Right lobe of liver (tissue), 4 donors: ENCODE data around the gene YOD1.

Experiments used
- CTCF ChIP-seq, 4 donors: fragments of 200-600 bp in 3 of 4; fragments of 450-650 bp in 1 of 4; IDR thresholded peaks; one replicate each; pipeline versions ENCODE4 v1.5.1 to v1.8.0; 2016 to 2022; ENCODE audit warnings: antibody characterized with exemption in 4 of 4, mild to moderate bottlenecking in 2 of 4
- POLR2A ChIP-seq: fragments of 450-650 bp; IDR thresholded peaks from one replicate; pipeline ENCODE4 v1.6.1; 2017; ENCODE audit warnings: antibody characterized with exemption, mild to moderate bottlenecking
- donor health status: DM: no; HTN: no; CAD: no.
- donor health status: DM: no; HTN: no; CAD: no.
- donor health status: DM: no; HTN: yes; CAD: no.

GRCh38 chr1:207091200-207091908 is 40.3 kb upstream of the YOD1 start:
- peak in 1 of 4 donors; percentile 10 for TF ChIP-seq CTCF (IDR thresholded peaks at IDR 0.05)
- TF ChIP-seq POLR2A: peak; percentile 11
